Stimulated activated CD8-positive, alpha-beta memory T cell treated with anti-CD3 and anti-CD28 coated beads, Interleukin-7, amount 100 ng/mL, for 1 hour (primary cell): ENCODE measurements around the gene WDFY4.

Experiments
- DNase-seq, 2 donors: peaks; one replicate each; pipeline ENCODE4 v3.0.0-alpha.2; 2020; ENCODE audit warnings: low read depth in 2 of 2

The WDFY4 gene

DNA sequence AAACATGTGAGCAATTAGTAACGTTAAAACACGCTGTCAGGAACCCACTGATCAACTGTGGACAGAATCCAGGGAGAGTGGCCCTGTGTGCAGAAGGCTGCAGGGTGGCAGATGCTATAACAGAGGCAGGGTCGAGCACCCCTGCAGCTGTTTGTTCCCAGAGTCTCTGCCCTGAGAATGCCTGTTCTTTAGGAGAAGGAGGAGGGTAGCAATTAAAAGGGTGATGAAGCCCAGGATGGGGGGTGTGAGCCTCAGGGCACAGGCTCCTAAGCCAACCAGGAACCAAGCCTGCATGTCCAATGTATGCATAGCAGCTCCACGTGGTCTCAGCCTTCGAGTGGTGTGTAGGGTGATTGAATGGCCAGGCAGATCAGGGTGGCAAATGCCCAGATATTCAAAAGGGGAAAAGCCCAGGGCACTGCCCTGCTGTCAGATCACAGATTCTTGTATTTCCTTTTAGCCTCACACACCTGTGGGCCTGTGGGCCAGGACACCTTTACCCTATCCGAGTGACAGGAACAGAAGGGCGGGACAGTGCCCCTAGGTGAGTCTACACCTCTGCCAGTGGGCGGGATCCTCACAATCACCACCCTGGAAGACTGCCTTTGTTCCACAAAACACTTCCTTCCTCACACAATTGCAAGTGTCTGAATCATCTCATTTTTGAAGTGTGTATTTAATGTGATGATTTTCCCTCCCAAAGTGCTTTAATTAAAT lies 7.3 kb downstream of the WDFY4 start:
- no peak for DNase-seq

DNA sequence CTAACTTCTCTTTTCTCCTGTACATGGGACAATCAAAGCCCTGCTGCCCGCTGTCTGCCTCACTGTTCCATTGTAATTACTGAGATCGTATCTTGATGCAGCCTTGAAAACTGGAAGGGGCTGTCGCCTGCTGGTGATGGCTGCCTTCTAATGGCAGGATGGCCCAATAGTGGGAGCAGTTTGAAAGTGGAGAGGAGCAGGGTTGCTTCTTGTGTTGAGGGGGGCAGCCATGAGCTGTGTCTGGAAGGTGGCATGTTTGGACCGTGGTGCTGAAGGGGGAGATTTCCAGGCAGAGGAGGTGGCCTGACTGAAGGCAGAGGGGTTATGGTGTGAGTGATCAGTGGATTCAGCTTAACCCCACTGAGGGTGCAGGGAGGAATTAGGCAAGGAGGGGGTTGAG lies 8.1 kb downstream of the WDFY4 start:
- DNase-seq = no peak

- DNase-seq = no peak
Measured at GRCh38 chr10:48693206-48693605, 8.5 kb downstream of the WDFY4 start.

DNA sequence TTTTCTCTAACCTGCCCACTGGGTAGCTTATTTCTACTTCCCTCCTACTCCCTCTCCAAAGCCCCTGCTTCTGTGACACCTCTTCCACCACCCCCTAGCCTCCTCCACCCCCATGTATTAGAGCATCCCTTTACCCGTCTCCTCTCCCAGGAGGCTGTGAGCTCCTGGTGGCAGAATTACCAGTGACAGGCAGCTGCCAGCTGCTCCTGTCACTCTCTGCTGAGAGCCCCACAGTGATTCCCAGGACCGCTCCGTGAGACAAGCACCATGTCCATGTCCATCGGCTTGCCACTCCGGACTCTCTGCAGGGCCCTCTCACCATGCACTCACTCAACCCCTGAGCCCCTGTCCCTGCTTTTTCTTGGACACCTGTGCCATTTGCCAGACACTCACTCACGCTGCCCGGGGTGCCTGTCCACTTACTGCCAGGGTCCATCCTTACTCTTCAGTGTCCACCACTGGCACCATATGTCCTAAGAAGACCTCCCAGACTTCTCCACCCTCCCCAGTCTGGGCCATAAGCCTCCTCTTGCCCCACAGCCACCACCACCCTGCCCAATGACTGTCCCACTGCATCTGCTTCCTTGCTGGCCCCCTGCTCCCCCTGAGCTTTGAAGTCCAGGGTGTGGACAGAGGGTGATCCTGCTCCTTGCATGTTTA lies 9.8 kb downstream of the WDFY4 start:
- DNase-seq = no peak

DNA sequence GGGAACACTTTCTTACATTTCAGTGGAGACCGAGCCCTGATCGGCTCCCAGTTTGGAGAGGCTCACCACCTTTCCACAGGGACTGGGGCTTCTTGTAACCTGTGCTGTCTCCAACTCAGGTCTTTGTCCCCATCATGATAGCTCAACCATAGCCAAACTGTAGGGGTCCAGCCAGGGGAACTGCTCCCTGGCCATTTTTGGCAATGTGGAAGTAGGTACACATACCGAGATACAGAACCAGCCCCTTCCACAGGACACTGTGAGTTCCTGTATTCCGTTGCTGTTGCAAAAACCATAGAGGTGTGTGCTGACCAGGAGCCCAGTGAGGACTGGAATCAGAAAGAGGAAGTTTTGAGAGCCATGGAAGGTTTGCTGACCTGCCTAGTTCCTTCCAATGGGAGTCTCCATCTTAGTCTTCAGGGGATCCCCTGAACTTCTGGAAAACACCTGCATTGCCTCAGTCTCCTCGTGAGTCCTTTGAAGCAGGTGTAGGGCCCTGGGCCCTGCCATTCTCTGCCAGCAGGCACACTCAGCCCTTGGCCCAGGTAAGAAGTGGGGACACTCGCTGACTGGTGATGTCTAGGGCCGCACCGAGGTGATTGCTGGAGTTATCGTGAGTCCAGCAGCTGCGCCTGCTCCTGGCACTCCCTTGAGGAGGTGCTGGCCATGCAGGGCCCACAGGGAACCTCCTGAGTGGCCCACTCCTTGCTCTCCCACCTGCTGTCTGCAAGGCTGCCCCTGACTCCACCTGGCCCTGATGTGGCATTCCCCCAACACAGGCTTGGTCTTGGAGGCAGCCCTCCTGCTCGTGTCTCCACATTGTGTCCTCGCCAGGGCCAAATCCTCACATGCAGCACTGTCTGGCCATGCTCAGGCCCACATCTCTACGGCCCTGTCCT lies 11.2 kb downstream of the WDFY4 start:
- no peak for DNase-seq

DNA sequence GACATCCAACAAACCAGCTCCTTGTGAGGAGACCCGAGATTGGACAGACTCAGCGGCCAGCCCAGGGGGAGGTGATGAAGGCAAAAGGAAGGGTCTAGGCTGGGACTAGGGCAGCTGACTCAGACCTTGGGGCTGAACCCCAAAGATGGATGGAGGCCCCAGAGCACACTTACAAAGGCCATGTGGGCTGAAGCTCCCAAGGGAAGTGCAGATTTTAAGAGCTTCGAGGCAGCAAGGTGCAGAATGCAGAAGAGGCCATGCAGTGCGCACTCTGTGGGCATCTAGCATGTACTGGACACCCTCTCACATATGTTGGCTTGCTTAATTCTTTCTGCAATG lies 11.8 kb downstream of the WDFY4 start:
- DNase-seq = no peak

- no peak for DNase-seq
Measured at GRCh38 chr10:48697091-48697490, 12.4 kb downstream of the WDFY4 start.

GRCh38 chr10:48697821-48698764 lies 13.4 kb downstream of the WDFY4 start:
- no peak for DNase-seq

DNA sequence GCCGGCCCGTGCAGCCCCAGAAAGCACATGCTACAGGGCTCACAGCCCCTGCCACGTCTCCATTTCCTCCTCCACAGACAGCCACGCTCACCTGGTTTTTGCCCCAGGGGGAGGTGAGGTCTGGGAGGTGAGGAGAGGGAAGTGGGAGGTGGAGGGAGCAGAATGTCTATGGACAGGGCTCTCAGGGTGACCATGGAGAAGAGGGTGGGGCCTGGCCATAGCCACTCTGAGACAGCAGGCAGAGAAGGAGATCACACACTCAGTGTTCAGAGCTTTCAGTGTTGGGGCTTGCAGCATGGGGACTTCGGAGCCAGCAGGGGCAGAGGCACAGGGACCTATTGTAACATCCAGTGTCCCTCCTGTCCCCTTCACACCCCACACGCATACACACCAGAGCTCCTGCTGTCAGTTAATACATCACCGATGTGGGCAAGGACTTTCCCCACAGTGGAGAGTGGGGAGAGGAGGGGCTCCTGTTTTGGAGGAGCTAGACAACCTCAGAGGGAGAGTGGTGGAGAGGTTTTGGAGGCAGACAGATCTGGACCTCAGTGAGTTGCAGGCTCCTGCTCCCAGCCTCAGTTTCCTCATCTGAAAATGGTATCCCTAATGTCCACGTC lies 14.4 kb downstream of the WDFY4 start:
- no peak for DNase-seq

GRCh38 chr10:48700071-48700470 lies 15.4 kb downstream of the WDFY4 start:
- DNase-seq = no peak

GRCh38 chr10:48700493-48700892 lies 15.8 kb downstream of the WDFY4 start:
- no peak for DNase-seq

DNA sequence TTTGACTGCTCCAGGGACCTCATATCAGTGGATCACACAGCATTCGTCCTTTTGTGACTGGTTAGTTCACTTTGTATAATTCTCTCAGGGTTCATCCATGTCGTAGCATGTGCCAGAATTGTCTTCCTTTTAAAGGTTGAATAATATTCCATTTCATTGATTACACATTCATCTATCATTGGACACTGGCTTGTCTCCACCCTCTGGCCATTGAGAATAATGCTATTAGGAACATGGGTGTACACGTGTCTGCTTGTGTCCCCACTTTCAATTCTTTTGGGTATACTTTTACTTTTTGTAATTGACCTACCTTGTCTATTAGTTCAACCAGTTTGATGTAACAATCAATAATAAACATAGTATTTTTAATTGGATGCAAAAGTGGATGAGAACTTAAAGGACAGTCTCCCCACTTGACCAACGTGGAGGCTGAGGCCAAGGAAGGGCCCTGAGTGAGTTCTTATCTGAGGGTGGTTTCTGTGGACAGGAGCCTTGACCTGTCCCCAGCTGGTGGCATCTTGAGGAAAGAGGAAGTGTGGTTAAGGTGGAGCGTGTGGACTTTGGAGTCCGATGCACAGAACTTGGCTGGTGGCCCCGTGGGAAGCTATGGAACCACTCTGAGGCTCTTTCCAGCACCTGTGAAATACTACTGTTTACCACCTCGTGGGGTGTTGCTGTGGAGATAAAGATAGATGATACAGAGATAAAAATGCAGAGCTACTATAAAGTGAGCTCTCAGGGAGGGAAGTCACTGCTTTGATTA lies 16.6 kb downstream of the WDFY4 start:
- no peak for DNase-seq

DNA sequence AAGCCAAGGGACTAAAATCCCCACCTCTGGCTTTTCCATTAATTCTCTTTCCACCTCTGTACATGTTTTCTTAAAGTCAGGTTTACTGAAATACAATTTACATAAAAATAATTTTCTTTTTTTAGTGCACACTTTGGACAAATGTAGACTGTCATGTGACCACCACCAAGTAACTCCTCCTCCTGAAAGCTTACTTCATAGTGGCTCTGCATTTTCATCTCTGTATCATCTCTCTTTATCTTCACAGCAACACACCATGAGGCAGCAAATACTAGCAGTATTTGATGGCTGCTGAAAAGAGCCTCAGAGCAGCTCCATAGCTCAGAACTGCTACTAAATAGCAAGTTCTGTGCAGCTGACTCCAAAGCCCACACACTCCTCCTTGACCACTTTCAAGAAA lies 17.3 kb downstream of the WDFY4 start:
- no peak for DNase-seq

GRCh38 chr10:48703531-48704122 lies 19.0 kb downstream of the WDFY4 start:
- DNase-seq = no peak

GRCh38 chr10:48704156-48704555 lies 19.5 kb downstream of the WDFY4 start:
- no peak for DNase-seq

GRCh38 chr10:48705401-48705938 lies 20.8 kb downstream of the WDFY4 start:
- no peak for DNase-seq

GRCh38 chr10:48707472-48707871 lies 22.8 kb downstream of the WDFY4 start:
- no peak for DNase-seq

DNA sequence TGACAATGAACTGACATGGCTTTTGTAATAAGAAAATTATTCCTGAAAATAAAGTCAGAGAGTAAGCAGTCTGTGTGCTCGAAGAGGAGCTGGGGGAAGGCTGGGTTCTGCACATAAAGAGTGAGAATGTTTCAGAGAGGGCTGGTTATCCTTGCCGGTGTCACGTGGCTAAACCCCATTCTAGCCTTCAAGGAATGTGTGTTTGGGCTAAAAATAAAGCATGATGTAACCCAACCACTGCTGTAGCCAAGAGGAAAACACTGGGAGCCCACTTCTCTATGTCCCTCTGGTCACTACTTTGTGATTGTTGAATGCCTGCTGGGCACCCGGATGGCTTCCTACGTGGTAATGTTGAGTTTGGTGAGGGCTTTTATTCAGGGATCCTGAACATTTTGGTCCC lies 23.5 kb downstream of the WDFY4 start:
- DNase-seq = no peak

GRCh38 chr10:48710647-48711275 lies 26.1 kb downstream of the WDFY4 start:
- no peak for DNase-seq
